ENCODE results near the gene TRMU.

DNA sequence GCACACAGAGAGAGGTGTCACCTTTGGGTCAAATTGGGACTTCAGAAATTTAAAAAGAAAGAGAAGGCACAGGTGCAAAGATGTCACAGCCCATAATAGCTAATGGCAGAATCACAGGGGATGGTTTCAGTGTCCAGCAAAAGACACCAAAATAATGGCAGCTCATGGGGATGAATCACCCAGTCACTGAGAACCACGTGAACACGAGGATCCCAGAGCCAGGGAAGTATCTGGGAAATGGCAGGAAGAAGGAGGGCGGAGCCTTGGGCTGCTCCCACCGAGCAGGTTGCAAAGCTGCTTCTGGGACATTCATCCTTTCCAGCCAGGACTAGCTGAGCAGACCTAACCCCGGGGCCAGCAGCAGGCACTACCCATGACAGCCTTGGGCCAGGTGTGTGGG is 45.6 kb downstream of the TRMU start:
- TF ChIP-seq SMC3 (IDR thresholded peaks at IDR 0.05; ENCODE audit: low read depth, low read length), result no peak
- TF ChIP-seq, protein P1, sequence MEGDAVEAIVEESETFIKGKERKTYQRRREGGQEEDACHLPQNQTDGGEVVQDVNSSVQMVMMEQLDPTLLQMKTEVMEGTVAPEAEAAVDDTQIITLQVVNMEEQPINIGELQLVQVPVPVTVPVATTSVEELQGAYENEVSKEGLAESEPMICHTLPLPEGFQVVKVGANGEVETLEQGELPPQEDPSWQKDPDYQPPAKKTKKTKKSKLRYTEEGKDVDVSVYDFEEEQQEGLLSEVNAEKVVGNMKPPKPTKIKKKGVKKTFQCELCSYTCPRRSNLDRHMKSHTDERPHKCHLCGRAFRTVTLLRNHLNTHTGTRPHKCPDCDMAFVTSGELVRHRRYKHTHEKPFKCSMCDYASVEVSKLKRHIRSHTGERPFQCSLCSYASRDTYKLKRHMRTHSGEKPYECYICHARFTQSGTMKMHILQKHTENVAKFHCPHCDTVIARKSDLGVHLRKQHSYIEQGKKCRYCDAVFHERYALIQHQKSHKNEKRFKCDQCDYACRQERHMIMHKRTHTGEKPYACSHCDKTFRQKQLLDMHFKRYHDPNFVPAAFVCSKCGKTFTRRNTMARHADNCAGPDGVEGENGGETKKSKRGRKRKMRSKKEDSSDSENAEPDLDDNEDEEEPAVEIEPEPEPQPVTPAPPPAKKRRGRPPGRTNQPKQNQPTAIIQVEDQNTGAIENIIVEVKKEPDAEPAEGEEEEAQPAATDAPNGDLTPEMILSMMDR (conservative IDR thresholded peaks at IDR 0.05; ENCODE audit: low read depth, low read length), result no peak
- no peak for TF ChIP-seq POLR2A (IDR thresholded peaks at IDR 0.05; ENCODE audit: low read depth, low read length)
- TF ChIP-seq RFX5 (IDR thresholded peaks at IDR 0.05; ENCODE audit: low read depth, low read length), result no peak
- no peak for TF ChIP-seq RAD21 (IDR thresholded peaks at IDR 0.05; ENCODE audit: low read length)
- TF ChIP-seq FOS (IDR thresholded peaks at IDR 0.05; ENCODE audit: low read depth, low read length), result no peak
